Panc1 (cell line): Measurements from ENCODE around the gene AP3B1.

Experiments used
- CTCF ChIP-seq: fragments of 450-650 bp; IDR thresholded peaks from 2 replicates; pipeline ENCODE4 v1.5.1; 2017; ENCODE audit warnings: mild to moderate bottlenecking
- POLR2AphosphoS5 ChIP-seq: IDR thresholded peaks from 2 replicates; pipeline ENCODE4 v1.6.1; 2012; ENCODE audit warnings: mild to moderate bottlenecking, low read depth, low read length, moderate library complexity
- REST ChIP-seq, 2 experiments: IDR thresholded peaks; 2 replicates each; pipeline ENCODE4 v1.6.1; 2011 to 2012; ENCODE audit warnings: low read depth in 2 of 2, control low read depth in 1 of 2, low read length in 1 of 2, mild to moderate bottlenecking in 1 of 2, moderate library complexity in 1 of 2; ENCODE audit not compliant: insufficient read depth in 1 of 2
- SIN3A ChIP-seq: IDR thresholded peaks from 2 replicates; pipeline ENCODE4 v1.6.1; 2012; ENCODE audit warnings: low read depth, mild to moderate bottlenecking, low read length, moderate library complexity, borderline replicate concordance; ENCODE audit not compliant: insufficient read depth
- TCF7L2 ChIP-seq: IDR thresholded peaks from 2 replicates; pipeline ENCODE4 v1.6.1; 2011; ENCODE audit warnings: mild to moderate bottlenecking, low read depth, low read length, inconsistent platforms

DNA sequence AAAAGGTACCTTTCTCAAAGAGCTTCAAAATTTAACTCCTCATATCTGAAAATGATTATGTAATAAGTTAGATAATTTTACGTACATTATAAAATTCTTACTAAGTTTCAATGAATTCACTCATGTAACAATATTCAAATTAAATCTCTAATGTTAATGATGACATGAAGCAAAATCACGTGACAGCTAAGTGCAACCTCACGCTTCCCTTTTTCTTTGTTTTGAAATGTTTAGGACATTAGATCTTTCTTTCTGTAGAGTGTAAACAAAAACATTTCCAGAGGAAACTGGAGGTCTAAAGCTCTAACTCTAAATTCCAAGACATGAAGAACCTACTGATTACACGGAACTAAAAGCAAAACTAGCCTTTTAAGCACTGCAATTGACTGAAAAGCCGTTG lies 291.0 kb downstream of the AP3B1 start:
- TF ChIP-seq POLR2AphosphoS5 (no peak), CTCF (no peak), REST (IDR thresholded peaks at IDR 0.05; ENCODE audit: insufficient read depth in 1 of 2, low read depth in 2 of 2, low read length in 1 of 2) (no peak), SIN3A (no peak), TCF7L2 (no peak)
